Left renal pelvis (tissue), 4 donors: Measurements from ENCODE around the gene FBH1. TPM values are rescaled to one million over a fixed set of nuclear protein-coding genes. Genes with fewer than 3 reads are reported as not detected.
"Not testable (repeated sequence)": the region's sequence is repeated elsewhere in the genome, so short reads cannot be mapped to it uniquely, and the experiment has no call there.

Source experiments
- DNase-seq, 4 donors: peaks; one replicate each; pipeline ENCODE4 v3.0.0-alpha.2; 2013; ENCODE audit warnings: low read depth in 4 of 4, low spot score in 3 of 4
- polyA plus RNA-seq, 4 donors: library from polyadenylated mRNA; unstranded; fragments of 120-200 nt; gene quantifications; one replicate each; pipeline ENCODE4 v1.2.1, GENCODE V29; 2013; ENCODE audit not compliant: insufficient read length in 4 of 4

The FBH1 gene
- polyA plus RNA-seq, 4 donors = 57.4 to 87.8 (median 66.9) TPM

DNA sequence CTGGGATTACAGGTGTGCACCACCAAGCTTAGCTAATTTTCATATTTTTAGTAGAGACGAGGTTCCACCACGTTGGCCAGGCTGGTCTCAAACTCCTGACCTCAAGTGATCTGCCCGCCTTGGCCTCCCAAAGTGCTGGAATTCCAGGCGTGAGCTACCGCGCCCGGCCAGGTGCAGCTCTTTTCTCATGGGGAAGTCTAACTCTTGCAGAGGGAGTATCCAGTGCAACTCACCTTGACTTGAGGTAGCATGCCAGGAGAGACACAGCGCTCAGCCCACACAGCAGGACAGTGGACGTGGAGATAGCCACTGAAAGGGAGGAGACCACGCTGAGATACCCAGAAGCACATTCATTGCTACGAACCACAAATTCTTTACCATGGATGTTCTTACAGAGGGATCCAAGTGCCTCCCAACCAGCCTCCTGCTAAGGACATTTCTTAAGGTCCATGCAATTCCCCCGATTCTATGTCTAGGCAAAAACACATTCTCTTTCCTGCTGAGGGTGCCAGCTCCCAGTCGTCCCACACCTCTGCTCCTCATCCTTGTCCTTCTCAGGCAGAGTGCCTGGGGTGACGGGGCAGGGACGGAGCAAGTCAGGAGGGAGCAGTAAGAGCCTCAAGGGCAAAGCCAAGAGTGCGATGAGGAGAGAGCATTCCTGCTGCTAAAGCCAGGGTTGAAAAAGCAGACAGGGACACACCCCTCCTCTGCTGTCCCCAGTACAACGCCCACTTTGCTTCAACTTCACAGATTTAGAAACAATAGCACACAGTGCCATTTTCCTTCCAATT lies 66.3 kb downstream of the FBH1 start:
- DNase-seq = no peak

DNA sequence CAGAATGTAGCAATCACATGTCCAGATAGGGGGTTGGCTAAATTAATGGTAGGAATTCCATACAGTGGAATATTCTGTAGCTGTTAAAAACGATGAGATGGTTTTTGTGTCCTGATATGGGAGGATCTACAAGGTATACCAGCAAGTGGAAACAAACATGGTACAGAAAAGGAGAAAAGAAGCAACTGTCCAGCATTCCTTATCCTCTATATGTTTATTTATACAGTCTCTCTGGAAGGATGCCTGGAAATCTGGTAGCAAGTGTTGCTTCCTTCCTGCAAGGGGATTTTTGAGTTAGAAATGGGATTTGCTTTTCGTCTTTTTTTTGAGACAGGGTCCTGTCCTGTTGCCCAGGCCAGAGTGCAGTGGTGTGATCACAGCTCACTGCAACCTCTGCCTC lies 68.0 kb downstream of the FBH1 start:
- DNase-seq = no peak

DNA sequence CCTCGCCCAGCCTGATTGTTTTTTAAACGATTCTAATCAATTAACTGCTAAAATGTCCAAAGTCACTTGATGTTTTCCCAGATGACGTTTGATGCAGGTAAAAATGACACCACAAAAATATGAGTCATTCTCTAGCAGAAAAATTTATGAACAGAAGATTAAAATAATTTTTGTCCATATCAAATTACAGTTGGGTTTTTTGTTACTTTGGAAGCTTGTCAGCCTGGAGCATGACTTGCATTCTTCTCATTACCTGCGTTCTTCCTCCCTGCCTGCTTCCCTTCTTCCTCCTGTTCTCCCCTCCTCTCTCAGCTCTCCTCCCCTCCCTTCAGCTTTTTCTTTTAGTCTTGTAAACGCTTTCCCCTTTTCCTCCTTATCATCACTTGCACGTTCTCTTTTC lies 68.6 kb downstream of the FBH1 start:
- DNase-seq = no peak

DNA sequence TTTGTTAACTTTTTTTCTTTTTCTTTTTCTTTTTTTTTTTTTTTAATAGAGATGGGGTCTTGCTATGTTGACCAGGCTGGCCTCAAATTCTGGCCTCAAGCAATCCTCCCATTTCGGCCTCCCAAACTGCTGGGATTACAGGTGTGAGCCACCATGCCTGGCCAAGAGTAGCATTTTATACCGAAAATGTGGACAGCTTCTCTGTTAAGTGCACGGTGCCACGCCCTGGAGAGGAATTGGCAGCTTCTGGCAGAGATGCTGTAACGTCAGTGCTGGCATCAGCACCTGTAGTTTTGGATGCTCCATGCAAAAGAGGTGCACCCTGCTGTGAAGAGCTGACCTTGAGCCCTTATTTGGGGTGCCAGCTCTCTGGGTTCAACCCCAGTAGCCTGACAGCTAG lies 69.1 kb downstream of the FBH1 start:
- DNase-seq = no peak

DNA sequence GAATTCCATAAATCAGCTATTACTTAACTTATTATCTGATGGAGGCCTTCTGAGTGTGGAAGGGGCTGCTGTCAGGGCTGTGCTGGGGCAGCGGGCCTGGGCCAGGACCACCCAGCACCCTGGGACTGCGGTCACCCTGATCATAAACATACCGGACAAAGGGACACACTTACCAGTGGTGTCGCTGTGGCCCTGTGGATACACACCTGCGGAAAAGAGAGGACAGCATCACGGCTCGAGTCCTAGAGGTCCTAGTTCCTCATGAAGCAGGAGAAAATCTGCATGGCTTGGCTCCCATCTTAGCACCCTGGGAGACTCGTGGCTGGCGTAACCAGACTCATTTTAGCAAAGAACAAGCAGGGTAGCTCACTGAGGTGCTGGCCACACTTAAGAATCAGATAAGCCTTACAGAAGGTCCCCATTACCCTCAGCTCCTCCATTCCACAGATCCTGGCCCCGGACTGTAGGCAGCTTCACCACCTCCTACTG lies 69.6 kb downstream of the FBH1 start:
- DNase-seq = no peak

DNA sequence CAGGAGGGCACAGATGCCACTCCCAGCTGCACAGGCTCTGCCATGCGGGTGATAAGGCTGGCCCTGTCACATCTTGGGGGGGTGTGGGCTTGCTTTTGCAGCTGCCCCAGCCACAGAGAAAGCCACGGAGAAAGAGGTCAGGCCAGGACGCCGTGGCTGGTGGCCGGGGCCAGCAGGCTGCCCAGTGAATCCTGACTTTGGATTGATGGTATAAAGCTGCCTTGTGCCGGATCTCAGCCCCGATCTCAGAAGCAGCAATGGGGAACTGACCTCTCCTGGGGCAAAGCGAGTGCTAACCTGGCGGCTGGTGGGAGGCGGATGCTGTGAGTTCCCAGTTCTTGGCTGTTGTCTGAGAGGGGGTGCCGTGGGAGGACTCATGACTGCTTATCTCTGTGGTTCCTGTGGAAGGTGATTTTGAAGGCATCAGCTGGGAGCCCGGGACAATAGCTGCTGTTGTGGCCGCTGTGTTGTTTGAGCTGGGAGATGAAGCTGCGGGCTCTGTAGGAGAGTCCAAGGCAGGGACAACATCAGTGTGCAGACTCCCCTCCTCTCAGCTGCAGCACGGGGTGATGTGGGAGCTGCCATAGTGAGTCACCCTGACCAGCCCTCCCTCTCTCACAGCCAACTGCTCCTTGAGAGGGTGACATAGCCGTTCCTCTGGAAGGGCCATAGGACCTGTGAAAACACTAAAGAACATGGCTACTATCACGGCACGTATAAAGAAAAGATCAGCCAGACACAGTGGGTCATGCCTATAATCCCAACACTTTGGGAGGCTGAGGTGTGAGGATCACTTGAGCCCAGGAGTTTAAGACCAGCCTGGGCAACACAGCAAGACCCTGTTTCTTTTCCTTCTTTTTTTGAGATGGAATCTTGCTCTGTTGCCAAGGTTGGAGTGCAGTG lies 70.3 kb downstream of the FBH1 start:
- DNase-seq = no peak

DNA sequence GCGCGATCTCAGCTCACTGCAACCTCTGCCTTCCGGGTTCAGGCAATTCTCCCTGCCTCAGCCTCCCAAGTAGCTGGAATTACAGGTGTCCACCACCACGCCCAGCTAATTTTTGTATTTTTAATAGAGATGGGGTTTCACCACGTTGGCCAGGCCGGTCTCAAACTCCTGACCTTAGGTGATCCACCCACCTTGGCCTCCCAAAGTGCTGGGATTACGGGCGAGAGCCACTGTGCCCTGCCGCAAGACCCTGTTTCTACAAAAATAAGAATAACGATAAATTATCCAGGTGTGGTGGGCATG lies 70.9 kb downstream of the FBH1 start:
- DNase-seq = not testable (repeated sequence)

DNA sequence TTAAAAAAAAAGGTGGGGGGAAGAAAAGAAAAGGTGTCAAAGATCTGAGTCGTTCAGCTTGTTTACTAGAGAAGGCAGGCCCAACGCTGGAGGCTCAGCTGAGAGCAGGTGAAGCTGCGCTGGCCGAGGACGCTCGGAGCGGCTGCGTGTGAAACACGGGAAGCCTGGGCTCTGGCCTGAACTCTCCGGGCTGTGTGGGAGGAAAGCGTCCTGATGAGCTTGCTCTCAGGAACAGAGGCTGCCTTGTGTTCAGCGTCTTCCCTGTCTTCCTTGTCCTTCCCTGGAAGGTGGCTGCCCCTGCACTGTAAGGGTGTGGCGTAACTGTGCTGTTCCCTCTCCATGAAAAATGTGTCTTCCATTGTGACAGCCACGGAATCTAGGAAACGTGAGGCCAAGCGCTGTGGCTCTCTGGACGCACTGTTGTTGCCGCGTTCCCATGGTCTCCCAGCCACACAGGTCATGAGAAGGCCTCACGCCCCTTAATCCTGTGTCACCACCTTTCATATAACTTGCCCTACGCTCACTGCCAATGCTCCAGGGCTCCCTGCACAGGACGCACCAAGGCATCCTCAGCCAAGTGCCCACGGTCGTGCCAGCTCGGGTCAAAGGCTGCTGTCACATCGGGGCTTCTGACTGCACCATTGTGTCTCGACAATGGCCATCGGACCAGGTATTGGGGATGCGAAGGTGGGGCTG lies 71.5 kb downstream of the FBH1 start:
- DNase-seq = no peak

DNA sequence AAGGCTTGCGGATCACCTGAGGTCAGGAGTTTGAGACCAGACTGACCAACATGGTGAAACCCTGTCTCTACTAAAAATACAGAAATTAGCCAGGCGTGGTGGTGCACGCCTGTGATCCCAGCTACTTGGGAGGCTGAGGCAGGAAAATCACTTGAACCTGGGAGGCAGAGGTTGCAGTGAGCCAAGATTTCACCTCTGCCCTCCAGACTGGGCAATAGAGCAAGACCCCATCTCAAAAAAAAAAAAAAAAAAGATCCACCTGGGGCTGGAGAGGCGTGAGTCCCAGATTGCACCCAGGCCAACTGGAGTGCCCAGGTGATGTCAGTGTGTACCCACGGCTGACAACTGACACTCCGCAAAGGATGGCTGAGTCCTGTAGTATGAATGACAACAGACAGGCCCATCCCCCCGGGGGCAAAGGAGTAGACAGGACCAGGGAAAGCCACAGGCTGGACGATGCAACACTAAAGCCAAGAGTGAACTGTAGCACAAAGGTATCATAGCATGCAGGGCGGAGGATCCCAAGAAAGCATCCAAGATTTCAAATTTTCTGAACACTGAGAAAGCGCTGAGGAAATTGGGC lies 72.4 kb downstream of the FBH1 start:
- not testable (repeated sequence) for DNase-seq

DNA sequence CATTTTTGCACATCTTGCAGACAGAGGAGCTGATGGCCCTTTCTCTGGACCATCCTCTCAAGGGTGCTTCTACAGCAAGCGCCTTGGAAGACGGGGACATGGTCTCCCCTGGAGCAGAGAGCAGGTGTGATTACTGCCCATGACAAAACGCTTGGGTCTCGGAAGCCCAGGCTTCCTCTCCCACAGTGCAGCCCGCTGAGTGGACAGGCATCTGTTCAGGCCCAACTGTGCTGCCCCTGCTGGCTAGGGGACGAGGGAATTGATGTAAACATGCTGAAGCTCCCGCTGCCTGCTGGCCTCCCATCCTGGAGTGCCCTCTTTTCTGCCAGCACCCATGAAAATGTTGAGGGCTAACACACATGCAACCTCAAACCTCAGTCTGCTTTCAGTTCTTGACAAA lies 73.0 kb downstream of the FBH1 start:
- no peak for DNase-seq

DNA sequence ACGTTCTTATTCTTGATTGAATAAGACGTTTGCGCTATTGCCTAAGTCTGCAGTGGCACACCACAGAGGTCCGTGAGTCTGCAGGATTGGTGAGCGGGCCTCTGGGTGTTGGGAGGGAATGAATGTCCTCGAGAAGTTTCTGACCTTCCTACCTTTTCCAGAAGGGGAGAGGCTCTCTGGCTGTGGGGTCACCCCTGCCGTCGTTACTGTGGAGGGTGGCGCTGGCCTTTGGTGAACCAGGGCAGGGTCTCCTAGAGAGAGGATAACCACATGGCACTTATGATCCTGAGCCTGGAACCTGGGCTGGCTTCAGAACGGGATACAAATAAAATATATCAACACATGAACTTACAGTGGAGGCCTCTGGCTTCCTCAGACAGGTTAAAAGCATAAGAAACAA lies 73.5 kb downstream of the FBH1 start:
- DNase-seq = no peak

DNA sequence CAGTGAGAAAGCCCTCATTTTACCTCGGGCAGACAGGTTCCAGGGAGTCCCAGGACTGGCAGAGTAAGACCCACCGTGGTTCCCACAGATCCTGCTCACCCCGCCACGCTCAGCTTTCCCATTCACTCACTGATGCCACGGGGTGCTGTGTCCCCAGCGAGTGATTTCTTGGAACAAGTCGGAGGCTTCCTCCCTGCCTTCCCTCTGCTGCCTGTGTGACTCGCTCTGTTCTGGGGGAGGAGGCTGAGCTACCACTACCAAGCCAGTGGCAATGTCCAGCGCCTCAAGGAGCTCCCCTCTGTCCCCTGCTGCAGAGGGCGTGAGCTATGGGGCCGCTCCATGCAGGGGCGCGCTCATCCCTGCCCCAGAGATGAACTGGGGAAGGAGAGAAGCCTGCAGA lies 74.7 kb downstream of the FBH1 start:
- no peak for DNase-seq

DNA sequence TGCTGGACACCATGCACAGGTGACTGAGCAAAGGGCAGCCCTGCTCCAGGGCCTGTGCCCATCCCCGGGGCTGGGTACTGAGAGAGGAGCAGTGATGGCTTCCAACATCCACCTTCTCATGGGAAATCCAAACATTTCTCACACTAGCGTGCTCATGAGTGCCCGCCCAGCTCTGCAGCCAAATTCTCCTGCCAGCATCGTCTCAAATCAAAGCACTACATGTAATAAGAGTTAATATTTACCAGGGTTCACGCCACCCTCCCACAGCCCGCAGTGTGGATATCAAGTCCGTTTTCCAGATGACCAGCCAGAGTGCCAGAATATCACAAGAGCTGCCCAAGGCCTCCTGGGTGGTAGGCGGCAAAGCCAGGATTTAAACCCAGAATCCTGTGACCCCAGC lies 75.2 kb downstream of the FBH1 start:
- DNase-seq = no peak

DNA sequence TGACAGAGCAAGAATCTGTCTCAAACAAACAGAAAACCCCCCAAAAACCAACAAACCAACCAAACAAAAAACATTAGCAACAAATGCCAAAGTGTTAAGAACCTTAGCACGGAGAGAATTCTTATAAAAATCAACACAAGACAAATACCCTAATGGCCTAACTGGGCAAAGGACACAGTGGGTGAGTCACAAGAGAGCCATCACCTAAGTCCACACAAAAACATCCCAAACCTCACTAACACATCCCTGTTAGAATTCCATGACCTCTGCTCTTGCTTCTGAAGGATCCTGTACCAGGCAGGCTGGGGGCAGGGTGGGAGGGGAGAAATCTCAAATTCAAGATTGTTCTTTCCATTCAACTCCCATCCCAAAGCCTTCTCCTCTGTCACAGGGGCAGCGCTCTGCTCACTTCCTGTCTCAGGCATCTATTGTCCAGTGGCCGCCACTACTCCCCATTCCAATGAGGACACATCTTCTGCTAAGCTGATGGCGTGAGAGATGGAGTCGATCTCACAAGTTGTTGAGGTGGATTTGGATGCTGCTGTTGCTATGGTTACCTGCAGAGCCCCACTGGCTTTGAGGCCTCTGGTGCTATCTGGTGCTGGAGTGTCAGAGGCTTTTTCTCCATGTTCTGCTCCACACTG lies 78.1 kb downstream of the FBH1 start:
- DNase-seq = no peak

DNA sequence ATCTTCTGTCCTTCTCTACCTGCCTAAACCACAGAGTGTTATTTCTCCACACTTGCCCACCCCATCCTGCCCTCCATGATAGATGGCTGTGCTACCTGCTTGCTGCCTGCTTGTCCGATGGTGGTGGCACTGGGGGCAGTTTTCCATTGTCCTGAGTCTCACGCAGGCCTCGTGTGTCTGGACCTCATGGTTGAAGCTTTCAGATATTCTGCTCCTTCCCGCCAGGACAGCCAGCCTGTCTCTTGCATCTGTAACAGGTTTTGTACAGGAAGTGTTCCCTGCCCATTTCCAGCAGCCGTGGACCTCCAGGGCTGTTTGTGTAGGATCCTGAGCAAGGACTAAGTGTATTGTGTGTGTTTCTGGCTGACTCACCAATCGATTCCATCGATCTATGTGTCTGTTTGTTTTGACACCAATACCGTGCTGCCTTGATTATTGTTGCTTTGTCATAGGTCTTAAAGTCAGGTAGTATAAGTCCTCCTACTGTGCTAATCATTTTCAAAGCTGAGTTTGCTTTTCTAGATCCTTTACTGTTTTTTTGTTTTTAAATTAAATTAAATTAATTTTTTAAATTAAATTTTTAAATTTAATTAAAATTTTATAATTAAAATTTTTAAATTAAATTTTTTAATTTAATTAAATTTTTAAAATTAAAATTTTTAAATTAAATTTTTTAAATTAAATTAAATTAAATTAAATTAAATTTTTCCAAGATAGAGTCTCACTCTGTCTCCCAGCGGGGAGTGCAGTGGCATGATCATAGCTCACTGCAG lies 78.8 kb downstream of the FBH1 start:
- DNase-seq = no peak

DNA sequence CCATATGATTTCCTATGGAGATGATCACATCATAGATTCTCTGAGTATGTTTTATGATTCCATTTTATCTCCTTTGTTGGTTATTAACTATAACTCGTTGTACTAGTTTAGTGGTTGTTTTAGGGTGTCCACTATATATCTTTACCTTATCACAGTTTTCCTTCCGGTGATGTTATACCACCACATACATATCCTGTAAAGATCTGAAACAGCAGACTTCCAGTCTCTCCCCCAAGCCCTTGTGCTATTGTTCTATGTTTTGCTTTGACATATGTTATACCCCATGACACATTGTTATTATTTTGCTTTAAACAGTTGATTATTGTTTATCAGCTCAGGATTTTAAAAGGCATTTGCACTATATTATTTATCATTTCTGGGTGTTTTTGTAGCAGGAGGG lies 80.0 kb downstream of the FBH1 start:
- DNase-seq = no peak

DNA sequence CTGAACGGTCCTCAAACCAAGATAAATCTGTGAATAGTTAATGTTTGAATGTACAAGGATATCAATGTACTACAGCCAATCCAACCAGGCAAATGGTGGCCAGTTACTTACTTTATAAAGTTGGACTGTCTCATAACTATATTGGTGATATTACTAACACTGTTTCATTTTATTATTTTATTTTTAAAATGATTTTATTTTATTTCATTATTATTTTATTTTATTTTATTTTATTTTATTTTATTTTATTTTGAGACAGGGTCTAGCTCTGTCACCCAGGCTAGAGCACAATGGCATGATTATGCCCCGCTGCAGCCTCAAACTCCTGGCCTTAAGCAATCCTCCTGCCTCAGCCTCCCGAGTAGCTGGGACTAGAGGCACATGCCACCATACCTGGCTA lies 80.5 kb downstream of the FBH1 start:
- no peak for DNase-seq

DNA sequence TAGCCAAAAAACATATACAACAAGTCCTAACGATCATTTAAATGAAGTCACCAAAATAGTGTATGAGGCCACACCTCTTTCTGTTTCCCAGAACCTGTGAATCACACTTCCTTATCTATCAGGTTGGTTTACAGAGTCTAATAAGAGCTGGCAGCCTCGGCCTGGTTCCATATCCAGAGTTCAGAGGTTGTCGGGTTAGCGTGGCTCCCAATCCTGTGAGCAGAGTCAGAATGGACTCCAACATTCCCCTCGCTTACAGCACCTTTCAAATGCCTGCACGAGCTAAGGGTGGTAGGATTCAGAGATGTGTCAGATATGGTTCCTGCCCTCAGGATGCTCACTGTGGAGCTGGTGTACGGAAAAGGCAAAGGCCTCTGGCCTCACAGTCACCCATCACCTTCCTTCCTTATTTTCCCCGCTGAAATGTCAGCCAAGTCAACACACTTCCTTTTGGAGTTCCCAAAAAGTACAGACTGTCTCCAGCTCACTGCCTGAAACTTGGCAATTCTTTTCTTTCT lies 81.3 kb downstream of the FBH1 start:
- DNase-seq = no peak

DNA sequence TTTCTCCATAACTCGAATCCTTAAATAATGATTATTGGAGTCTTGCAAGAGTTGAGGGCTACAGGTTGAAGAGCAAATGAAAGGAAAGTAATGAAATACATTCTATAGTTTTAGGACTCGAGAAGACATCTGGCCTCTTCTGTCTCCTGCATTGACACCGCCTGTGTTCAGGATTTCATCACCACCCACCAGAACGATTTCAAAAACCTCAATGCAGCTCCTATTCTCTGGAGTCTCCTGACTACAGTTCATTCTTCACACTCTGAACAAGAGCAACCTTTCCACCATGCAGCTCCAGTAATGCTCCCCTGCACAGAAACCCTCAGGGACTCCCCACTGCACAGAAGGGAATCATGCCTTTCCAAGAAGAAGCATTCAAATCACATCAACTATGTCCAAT lies 81.8 kb downstream of the FBH1 start:
- DNase-seq = no peak

DNA sequence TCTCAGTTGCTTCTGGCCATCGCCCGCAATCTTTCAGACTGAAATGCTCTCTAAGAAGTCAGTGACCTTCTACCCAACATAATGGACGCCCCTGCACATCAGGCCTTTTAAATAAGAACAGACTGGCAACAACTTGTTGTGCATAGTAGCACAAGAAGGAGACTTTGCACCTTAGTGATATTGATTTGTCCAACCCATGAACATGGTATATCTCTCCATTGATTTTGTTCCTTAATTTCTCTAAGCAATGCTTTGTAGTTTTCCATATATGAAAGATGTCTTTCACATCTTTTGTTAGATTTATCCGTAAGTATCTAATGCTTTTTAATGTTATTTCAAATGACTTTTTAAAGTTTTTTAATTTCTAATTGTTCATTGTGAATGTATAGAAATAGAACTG lies 83.0 kb downstream of the FBH1 start:
- DNase-seq = no peak
